ENCODE measurements around the gene HRH2.
"Not testable (repeated sequence)": the region's sequence is repeated elsewhere in the genome, so short reads cannot be mapped to it uniquely, and the experiment has no call there.

Gene HRH2

DNA sequence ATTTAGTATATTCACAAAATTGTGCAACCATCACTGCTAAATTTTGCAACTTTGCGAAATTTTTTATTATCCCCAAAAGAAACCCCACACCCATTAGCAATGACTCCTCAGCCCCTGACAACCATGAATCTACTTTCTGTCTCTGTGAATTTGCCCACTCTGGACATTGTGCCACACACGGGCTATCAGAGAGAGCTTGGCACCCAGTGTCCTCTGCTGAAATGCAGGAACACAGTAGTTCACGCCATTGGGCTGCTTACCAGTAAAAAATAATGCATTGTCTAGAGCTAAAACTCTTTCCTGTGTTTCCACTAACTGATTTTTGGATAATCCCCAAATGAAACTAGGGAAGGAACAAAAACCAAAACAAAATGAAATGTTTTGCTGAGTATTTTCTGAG, 60.0 kb downstream of the HRH2 start:
- no peak for DNase-seq

DNA sequence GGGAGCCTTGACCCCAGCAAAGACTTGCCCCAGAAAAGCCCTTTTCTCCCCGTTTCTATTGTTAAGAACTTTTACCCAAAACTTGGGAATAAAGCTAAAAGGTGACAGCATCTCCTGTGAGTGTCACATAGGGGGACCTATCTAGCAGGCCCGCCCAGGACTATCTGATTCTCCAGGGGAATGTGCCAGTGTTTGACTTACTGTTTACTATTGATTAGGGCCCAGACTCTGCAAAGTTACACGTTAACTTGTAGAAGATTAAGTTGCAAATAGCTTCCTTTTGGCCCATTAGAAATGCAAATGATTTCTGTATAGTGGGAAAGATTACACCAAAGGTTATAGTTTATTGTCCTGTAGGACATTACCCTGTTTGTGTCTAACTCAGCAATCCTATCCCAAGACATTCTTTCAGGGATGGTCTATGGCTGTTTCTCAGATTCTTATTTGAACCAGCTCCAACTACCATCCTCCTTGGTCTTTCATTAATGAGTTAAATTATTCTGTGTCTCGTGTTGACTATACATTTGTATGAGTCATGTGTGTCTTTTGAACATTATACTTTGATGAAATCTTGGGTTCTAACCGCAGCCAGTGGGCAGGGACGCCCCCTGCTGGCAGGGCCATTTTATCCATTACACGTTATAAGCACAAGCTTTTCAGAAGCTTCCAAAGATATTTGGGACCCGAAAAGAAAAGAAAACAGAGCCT, 60.7 kb downstream of the HRH2 start:
- DNase-seq: no peak

DNA sequence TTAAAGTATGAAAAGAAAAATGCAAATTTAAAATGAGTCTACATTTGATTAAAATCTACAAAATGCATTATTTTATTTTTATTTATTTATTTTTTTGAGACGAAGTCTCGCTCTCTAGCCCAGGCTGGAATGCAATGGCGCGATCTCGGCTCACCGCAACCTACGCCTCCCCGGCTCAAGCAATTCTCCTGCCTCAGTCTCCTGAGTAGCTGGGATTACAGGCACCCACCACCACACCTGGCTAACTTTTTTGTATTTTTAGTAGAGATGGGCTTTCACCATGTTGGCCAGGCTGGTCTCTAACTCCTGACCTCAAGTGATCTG, 61.2 kb downstream of the HRH2 start:
- not testable (repeated sequence) for DNase-seq

DNA sequence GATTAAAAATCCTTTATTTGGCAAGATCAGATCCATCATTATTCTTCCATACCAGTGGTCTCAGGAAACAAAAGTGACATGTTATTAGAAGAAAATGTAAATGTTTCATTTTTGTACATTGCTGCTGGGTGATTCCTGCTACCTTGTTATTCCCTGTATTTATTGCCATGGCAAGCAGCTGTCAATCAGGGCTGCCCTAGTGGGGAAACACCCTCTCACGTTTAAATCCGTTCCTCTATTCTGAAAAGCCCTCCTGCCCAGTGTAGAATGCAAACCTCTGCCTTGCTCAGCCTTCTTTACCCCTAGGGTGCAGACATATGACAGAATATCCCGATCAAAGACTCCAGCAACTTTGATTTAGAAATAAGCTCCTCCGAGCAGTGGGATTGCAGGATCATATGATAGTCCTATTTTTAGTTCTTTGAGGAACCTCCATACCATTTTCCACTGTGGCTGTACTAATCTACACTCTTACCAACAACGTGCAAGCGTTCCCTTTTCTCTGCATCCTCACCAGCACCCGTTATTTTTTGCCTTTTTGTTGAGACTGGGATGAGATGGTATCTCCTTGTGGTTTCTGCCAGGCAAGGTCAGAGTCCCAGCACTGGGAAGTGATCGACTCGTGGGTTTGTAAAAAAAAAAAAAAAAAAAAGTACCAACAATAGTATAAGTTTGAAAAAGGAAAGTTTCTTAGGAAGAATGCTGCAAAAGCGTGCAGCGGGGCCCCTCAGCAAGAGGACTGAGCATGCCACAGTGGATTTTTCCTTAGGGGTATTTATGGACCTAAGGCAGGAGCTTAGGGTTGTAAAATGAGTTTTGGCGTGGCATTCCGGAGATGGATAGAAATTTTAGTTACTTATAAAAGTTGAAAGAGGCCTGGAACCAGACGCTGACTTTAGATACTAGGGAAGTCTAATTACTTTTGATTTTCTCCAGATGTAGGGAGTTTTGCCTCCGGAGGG, 66.7 kb downstream of the HRH2 start:
- no peak for DNase-seq

DNA sequence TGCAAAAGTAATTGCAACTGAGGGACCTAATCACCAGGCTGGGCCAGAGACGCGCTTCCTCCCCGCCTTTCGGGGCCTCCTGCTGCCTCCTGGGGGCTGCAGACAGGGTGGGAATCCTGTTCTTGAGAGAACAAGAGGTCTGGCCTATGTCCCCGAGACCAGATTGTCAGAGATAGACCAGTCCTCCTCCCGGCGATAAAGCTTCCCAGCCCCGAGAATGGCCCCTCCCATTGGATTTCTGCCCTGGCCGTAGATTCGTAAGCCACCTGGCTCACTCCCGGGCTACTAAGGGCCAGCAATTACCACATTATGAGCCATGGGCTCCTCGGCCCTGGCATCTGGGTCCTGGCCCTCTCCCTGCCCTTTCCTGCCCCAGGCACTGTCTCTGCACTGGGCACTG, 70.4 kb downstream of the HRH2 start:
- DNase-seq: no peak

DNA sequence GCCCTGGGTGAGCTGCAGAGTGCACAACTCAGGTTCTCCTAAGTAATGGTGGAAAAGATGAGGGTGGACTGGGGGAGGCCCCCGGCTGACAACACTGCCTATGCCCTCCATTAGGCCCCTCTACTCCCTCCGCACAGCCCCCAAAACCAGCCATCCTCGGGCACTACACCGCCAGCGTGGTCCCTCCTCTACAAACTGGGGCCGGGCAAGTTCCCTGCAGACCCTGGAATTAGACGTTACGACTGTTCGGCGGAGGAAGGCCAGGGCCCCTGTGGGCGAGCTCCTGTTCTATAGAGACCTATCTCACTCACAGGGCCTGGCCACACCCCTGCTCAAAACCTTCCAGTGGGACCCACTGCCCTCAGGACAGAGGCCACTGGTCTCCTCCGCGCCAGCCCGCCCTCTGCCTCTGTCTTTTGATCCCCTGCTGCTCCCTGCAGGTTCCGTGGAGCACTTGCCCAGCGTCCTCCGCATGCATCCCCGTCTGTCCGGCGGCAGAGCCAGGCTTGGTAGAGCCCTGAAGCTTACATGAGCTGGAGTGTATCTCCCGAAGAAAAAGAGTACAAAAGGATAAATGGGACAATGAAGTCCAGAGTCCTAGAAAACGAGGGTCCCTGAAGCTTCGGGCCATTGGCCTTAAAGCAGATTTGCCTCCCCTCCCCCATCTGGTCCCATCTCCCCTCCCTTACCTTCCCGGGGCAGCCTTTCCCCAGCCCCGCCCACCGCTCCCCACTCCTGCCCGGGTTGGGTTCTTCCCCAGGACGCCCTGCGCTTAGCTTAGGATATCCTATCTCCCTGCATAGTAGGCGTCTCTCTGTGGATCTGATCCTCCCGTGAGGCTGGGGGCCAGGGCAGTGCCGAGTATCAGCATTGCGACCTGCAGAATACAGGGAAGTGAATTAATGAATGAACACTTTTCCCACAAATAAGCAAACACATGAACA, 71.3 kb downstream of the HRH2 start:
- DNase-seq: no peak

DNA sequence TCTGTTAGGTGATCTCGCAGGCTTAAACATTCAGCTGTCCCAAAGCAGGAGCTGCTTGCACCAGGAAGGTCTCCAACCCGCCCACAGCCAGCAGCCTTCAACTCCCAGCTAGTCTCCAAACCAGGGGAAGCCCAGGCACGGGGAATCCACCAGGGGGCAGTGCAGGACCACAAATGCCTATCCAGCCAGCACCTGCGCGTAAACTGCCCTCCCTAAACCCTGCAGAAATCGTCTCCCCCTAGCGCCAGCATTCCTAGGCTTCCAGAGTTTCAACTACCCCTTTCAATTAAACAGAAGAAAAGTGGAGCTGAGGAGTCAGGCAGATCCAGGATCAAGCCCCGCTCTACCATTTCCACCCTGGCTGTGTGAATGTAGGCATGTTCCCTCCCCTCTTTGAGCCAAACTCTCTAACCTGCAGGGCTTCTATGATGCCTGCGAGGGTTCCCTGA, 72.0 kb downstream of the HRH2 start:
- DNase-seq: peak; percentile 74

DNA sequence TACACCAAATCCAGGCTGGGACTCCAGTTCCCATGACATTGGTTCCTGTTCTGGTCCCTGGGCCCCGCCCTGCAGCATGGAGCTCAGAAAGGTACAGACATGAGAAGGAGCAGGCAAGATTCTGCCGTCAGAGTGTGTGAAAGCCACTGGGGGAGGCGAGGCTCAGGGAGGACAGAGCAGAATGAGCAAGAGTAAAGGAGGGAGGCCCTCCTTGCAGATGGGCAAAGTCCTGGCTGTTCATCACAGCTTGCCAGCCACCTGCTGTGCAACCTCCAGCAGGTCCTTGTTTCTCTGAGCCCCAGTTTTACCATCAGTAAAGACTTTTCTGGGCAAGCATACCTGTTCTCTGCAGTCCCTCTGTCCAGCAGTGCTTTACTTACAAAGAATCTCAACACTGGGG, 73.3 kb downstream of the HRH2 start:
- DNase-seq: no peak

DNA sequence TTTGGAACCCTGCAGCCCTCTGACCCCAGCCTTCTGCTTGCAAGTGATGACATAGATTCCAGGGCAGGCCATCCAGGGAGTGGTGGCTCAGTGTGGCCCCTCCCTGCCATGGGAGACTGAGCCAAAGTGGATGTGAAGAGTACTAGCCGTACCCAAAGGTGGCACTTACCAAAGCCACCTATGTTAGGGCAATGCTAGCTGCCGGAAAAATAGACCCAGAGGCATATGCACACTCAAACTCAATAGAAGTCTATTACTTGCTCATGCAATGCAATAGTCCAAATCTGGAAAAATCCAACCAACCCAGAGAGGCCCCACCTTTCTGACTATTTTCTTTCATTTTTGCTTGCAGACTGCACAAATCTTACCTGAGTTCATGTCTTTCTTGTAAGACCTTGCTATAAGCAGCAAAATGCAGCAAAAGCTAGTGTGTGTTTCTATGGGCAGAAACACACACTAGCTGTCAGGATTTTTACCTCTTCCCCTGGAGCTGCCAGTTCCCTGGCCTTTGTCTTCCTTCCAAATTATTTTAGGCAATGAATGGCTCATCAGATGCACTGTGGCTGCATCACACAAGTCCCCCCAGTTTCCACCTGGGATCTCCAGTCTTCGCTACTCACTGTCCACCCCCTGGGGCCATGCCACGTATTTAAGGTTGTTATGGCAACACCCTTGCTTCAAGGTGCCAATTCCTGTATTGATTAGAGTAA, 74.0 kb downstream of the HRH2 start:
- DNase-seq: no peak

DNA sequence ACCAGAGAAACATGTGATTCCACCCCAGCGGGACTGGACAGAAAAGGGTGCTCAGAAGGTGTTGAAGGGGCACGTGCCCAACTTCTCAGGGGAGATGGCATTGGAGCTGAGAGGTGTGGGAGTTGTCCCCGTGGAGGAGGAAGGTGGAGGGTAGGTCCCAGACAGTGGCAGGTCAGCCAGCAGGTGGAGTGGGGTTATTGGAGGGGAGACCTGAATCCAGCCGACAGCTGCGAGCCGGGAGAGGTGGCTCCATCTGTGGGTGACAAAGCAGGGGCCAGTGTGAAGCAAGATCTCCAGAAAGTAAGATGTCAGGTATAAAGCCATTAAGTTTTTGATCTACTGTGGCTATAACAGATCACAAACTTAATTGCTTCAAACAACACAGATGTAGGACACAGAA, 75.1 kb downstream of the HRH2 start:
- no peak for DNase-seq

DNA sequence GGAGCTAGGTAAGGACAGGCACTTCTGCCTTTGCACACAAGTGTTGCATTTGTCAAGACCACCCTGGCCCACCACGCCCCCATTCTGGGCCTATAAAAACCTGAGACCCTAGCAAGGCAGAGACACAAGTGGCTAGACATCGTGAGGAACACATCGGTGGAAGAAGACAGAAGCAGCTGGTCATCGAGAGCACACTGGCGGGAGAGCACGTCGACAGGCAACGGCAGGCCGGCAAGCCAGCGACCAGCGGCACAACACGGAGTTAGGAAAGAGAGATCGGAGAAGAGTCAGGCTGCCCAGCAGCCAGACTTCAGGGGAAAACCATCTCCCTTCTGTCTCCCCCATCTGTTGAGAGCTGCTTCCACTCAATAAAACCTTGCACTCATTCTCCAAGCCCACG, 76.1 kb downstream of the HRH2 start:
- DNase-seq: no peak

DNA sequence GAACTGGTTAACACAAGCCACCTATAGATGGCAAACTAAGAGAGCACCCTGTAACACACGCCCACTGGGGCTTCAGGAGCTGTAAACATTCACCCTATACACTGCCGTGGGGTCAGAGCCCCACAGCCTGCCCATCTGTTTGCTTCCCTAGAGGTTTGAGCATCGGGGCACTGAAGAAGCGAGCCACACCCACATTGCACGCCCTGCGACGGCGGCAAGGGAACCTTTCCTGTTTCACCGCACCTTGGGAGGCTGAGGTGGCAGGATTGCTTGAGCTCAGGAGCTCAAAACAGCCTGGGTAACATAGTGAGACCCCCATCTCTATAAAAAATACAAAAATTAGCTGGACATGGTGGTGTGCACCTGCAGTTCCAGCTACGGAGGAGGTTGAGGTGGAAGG, 76.6 kb downstream of the HRH2 start:
- DNase-seq: no peak

DNA sequence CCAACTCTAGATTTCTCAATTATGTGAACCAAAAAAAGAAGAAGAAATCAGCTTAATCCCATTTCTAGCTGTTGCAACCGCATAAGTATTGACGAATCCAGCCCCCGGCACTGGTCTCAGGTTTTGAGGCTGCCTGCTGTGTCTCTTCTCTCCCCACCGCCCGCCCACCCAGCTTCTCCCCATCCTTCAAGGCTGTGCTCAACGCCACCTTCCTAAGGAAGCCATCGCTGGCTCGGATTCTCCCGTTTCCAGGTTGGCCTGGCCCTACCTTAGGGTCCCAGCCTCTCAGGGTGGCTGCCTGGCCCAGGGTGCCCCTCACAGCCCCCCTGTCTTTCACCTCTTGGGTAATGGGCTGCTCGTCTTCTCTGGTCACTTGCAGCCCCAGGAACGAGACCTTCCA, 77.8 kb downstream of the HRH2 start:
- no peak for DNase-seq

DNA sequence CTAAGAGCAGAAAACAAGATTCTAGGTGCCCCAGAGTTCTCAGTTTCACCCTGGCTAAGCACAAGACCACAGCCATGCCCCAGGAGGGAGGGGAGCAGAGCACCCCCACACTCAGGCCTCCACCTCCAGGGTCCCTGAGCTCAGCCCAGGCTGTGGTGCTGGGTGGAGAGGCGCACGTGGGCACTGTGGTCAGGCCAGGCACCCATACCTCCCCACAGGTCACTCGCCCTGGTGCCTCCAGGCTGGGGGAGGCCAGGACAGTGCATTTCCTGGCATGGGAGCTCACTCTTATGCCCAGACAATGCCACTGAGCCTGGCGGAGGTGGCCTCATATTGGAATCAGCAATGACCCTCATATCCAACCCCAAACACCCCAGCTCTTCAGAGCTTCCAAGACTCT, 78.8 kb downstream of the HRH2 start:
- DNase-seq: no peak

DNA sequence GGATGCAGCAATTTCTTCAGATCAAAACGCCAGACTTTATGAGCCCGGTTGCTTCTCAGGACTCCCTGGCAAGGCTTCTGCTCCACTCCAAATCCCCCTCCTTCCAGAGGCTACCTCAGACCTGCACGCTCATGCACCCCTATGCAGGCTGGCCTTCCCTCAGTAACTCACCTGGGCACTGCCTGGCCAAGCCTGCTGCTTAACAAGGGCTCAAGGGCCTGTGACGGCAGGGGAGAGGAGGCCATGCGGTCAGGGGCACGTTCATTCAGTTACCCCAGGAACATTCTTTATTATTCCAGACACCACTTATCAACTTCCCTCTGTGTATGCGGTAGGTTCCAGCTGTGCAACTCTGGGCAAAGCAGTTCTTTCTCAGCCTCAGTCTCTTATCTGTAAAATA, 79.6 kb downstream of the HRH2 start:
- DNase-seq: no peak

DNA sequence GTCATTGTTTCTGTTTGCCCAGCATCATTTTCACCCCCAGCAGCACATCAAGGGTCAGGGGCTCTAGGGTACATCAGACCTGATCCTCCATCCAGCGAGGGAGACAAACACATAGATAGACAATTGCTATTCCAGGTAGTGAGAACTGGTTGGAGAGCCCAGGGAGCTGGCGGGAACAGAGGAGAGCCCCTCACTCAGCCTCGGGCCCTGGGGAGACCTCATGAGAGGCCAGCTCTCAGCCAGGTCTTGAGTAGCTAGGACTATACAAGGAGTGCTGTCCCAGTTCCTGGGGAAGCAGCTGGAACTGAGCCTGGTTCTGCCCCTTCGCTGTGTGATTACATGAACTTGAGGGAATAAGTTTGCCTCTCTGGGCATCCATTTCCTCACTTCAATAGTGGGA, 80.3 kb downstream of the HRH2 start:
- no peak for DNase-seq

DNA sequence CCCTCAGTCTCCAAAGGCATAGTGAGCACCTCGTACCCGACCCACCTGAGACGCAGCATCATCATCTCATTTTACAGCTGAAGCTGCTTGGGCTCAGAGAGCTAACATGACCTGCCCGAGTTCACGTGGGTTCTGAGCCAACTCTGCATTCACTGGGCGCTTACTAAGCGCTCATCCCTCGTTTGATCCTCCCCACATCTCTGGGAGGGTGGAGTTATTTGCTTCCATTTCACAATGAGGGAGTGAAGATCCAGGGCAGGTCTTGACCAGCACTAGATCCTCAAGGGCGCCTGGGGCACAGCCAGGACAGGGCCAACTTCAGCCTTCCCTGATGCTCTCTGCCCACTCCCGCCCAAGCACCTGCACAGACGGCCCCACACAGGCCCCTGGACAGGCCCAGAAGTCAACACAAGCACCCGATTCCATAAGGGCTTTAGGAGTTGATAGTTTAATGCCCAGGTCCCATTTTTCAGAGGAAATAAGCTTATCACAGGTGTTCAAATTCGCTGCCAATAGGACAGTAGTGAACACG, 80.8 kb downstream of the HRH2 start:
- no peak for DNase-seq

DNA sequence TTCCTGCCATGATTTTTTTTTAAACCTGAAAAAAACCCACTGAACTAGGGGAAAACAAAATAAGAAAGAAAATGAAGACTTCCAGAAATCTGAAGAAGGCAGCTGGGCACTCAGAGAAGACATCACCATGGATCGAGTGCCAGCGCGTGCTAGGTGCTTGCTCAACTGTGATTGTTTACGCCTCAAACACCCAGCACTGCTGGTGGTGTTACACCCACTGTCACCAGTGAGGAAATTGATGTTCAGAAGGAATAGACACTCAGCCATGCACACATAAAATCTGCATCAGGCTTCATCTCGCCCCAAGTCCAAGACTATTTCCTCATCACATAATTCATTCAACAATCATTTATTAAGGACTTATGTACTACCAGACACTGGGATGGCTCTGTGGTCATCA, 82.1 kb downstream of the HRH2 start:
- DNase-seq: no peak

DNA sequence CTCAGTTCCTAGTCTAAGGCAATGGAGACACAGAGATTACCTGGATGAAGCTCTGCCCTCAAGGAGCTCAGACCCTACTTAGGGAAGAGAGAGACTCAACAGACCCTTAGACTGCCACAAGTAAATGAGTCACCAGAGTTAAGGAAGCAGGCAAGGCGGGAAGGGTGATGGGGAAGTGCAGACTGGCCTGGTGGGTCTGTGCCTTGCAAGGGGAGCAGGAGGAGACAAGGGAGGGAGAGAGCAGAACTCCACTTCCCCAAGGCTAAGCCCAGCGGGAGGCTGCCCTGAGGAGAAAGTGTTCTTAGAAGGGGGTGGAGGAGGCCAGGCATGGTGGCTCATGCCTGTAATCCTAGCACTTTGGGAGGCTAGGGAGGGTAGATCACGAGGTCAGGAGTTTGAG, 83.7 kb downstream of the HRH2 start:
- no peak for DNase-seq

DNA sequence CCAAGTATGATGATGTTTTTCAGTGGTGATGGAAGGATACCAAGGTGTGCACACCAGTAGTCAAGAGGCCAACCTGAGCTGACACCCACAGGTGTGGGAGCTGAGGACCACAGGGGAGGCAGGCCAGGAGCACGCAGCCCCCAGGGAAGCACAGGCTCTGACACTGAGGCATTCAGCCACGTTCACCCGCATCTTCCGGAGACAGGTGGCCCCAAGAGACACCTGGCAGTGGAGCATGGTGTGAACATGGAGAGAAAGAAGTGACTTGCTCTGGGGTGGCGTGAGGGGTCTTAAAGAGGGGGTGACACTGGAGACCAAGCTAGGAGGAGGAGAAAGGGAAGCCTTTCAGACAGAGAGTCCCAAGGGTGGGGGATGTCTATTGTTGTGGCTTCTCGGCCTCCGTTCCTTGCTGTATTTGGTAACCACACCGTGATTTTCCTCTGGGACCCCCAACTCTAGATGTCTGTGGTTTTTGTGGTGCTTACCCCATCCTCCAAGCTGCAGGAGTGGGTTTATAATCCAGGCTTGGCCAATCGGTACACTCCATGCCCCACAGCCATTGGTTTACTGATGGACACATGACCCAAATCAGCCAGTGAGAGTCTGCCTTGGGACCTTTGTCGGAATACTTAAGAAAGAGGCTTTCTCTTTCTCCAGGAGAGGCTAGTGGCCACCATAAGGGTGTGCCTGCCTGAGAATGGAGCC, 84.6 kb downstream of the HRH2 start:
- no peak for DNase-seq

DNA sequence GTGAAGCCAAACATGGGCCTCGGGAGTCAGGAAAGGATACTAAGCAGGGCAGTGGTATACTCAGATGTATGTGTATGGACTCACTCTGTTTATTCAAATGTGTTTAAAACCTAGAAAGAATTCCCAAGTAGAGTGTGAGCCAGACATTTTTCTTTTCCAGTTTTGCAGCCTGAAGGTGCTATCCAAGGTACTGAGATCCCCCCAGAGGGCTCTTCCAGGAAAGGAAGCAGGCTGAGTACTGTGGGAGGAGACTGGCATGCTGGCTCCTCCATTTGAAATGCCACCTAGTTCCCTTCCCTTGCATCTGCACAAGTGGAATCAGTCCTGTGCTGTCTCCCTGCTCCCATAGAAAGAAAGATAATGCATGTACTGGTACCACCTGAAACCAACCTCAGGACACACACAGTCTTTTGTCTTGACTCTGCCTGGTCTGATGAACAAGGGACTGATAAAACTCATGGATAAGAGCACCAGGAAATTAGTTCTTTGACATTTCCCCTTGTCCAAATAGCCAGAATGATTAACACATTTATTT, 85.9 kb downstream of the HRH2 start:
- DNase-seq: no peak
